Endodermal cell (in vitro differentiated cells): ENCODE results near the gene OPN3. TPM values are rescaled to one million over a fixed set of nuclear protein-coding genes. Genes with fewer than 3 reads are reported as not detected.

Experiments
- DNase-seq: peaks from one replicate; pipeline ENCODE4 v3.0.0-alpha.2; 2017
- H3K27ac ChIP-seq: 2 replicates; pipeline ENCODE4 v1.5.1; 2013; ENCODE audit warnings: mild to moderate bottlenecking, low read depth, low read length, moderate library complexity
- H3K27me3 ChIP-seq: 2 replicates; pipeline ENCODE4 v1.6.1; 2013; ENCODE audit warnings: mild to moderate bottlenecking, low read length, moderate library complexity; ENCODE audit not compliant: insufficient read depth, control insufficient read depth, poor library complexity, severe bottlenecking
- H3K36me3 ChIP-seq: 2 replicates; pipeline ENCODE4 v1.7.0; 2013; ENCODE audit warnings: mild to moderate bottlenecking, low read length, moderate library complexity; ENCODE audit not compliant: control insufficient read depth, insufficient read depth
- H3K4me1 ChIP-seq: one replicate; pipeline ENCODE4 v1.7.0; 2013; ENCODE audit warnings: low read length; ENCODE audit not compliant: control insufficient read depth, insufficient read depth
- H3K4me3 ChIP-seq: 2 replicates; pipeline ENCODE4 v1.5.1; 2013; ENCODE audit warnings: mild to moderate bottlenecking, low read length, moderate library complexity
- H3K9ac ChIP-seq: 2 replicates; pipeline ENCODE4 v1.6.1; 2013; ENCODE audit warnings: mild to moderate bottlenecking, low read length, moderate library complexity; ENCODE audit not compliant: poor library complexity, severe bottlenecking; ENCODE audit errors: extremely low read depth
- H3K9me3 ChIP-seq: 2 replicates; pipeline ENCODE4 v1.6.1; 2013; ENCODE audit warnings: mild to moderate bottlenecking, low read length, moderate library complexity; ENCODE audit not compliant: control insufficient read depth
- H3K27ac Mint-ChIP-seq: 2 replicates; pipeline ENCODE4 v1.8.0; 2020; ENCODE audit warnings: mixed read lengths
- H3K27me3 Mint-ChIP-seq: 2 replicates; pipeline ENCODE4 v1.8.0; 2021; ENCODE audit warnings: mild to moderate bottlenecking, mixed read lengths; ENCODE audit not compliant: insufficient read depth
- H3K36me3 Mint-ChIP-seq: 2 replicates; pipeline ENCODE4 v1.8.0; 2020; ENCODE audit warnings: low read depth, mixed read lengths
- H3K4me1 Mint-ChIP-seq: 2 replicates; pipeline ENCODE4 v1.8.0; 2020; ENCODE audit warnings: mixed read lengths
- H3K4me3 Mint-ChIP-seq: 2 replicates; pipeline ENCODE4 v1.8.0; 2020; ENCODE audit warnings: mild to moderate bottlenecking, moderate library complexity, mixed read lengths
- H3K9me3 Mint-ChIP-seq: 2 replicates; pipeline ENCODE4 v1.8.0; 2020; ENCODE audit warnings: mild to moderate bottlenecking, mixed read lengths
- WGBS, 2 experiments: methylation state at CpG; one replicate each; pipeline versions ENCODE4 v1.1.5 to v1.1.7; 2013; ENCODE audit warnings: missing lambda C conversion rate in 2 of 2, mixed read lengths in 1 of 2; ENCODE audit not compliant: insufficient coverage in 1 of 2, insufficient read length in 1 of 2; 5-methylcytosine and 5-hydroxymethylcytosine counted together
- total RNA-seq, 2 donors: library from RNA; stranded (reverse); fragmentation: NEBNext Ultra II Directional in 1 of 2; extraction: Animal tissue kit (Norgen Biotek cat#: 25700) in 1 of 2; gene quantifications; 2 replicates in 1 of 2; 3 replicates in 1 of 2; pipeline ENCODE4 v1.2.1, GENCODE V29; 2021
- TF ChIP-seq, protein P1 (sequence below): fragments of 200-600 bp; sonication (generic); conservative IDR thresholded peaks from 2 replicates; pipeline ENCODE4 v1.5.0; 2021; ENCODE audit warnings: antibody characterized with exemption, mild to moderate bottlenecking

OPN3 gene
- total RNA-seq, 2 donors from 2014 or later = 9.0 to 22.5 TPM

- H3K36me3 ChIP-seq = no peaks in the 10 kb centered on the region
- H3K27ac Mint-ChIP-seq = no peak overlapping the region
- H3K4me1 Mint-ChIP-seq = peaks cover 1% of the 10 kb centered on the region
- 88 to 100% methylated on average over 1 to 2 of the region's 2 CpGs for WGBS, 2 experiments
- H3K9me3 Mint-ChIP-seq = no peaks in the 10 kb centered on the region
- H3K36me3 Mint-ChIP-seq = no peaks in the 10 kb centered on the region
- TF ChIP-seq, protein P1, sequence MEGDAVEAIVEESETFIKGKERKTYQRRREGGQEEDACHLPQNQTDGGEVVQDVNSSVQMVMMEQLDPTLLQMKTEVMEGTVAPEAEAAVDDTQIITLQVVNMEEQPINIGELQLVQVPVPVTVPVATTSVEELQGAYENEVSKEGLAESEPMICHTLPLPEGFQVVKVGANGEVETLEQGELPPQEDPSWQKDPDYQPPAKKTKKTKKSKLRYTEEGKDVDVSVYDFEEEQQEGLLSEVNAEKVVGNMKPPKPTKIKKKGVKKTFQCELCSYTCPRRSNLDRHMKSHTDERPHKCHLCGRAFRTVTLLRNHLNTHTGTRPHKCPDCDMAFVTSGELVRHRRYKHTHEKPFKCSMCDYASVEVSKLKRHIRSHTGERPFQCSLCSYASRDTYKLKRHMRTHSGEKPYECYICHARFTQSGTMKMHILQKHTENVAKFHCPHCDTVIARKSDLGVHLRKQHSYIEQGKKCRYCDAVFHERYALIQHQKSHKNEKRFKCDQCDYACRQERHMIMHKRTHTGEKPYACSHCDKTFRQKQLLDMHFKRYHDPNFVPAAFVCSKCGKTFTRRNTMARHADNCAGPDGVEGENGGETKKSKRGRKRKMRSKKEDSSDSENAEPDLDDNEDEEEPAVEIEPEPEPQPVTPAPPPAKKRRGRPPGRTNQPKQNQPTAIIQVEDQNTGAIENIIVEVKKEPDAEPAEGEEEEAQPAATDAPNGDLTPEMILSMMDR = no peak
- no peak overlapping the region for H3K27ac ChIP-seq
- DNase-seq = no peak
- H3K9me3 ChIP-seq = no peaks in the 10 kb centered on the region
- H3K9ac ChIP-seq = no peak overlapping the region
- H3K27me3 Mint-ChIP-seq = no peaks in the 10 kb centered on the region
- no peaks in the 10 kb centered on the region for H3K27me3 ChIP-seq
- H3K4me1 ChIP-seq = no peaks in the 10 kb centered on the region
- no peak overlapping the region for H3K4me3 Mint-ChIP-seq
- H3K4me3 ChIP-seq = no peak overlapping the region
Measured at GRCh38 chr1:241624935-241625334, 15.2 kb downstream of the OPN3 start.

- no peaks in the 10 kb centered on the region for H3K36me3 ChIP-seq
- no peak overlapping the region for H3K27ac Mint-ChIP-seq
- no peak overlapping the region for H3K27ac ChIP-seq
- H3K27me3 ChIP-seq = no peaks in the 10 kb centered on the region
- no peak overlapping the region for H3K9ac ChIP-seq
- H3K4me3 ChIP-seq = no peak overlapping the region
- H3K4me3 Mint-ChIP-seq = no peak overlapping the region
- no peaks in the 10 kb centered on the region for H3K36me3 Mint-ChIP-seq
- H3K4me1 Mint-ChIP-seq = peaks cover 1% of the 10 kb centered on the region
- no peaks in the 10 kb centered on the region for H3K9me3 Mint-ChIP-seq
- WGBS, 2 experiments = 93 to 100% methylated on average over 1 to 5 of the region's 5 CpGs
- no peaks in the 10 kb centered on the region for H3K9me3 ChIP-seq
- no peak for DNase-seq
- TF ChIP-seq, protein P1 = no peak
- no peaks in the 10 kb centered on the region for H3K27me3 Mint-ChIP-seq
- H3K4me1 ChIP-seq = no peaks in the 10 kb centered on the region
Measured at GRCh38 chr1:241622669-241623068, 17.5 kb downstream of the OPN3 start.

- WGBS, 2 experiments = 96% methylated on average over 6 to 7 of the region's 7 CpGs
- TF ChIP-seq, protein P1 = no peak
- Histone ChIP-seq H3K36me3 (no peaks in the 10 kb centered on the region), H3K9ac (no peak overlapping the region), H3K27me3 (no peaks in the 10 kb centered on the region), H3K4me1 (no peaks in the 10 kb centered on the region), H3K27ac (no peak overlapping the region), H3K9me3 (no peaks in the 10 kb centered on the region), H3K4me3 (no peak overlapping the region)
- H3K4me3 Mint-ChIP-seq = no peak overlapping the region
- no peaks in the 10 kb centered on the region for H3K9me3 Mint-ChIP-seq
- peaks cover 3% of the 10 kb centered on the region for H3K4me1 Mint-ChIP-seq
- no peak for DNase-seq
- no peaks in the 10 kb centered on the region for H3K27me3 Mint-ChIP-seq
- no peaks in the 10 kb centered on the region for H3K36me3 Mint-ChIP-seq
- H3K27ac Mint-ChIP-seq = no peak overlapping the region
Measured at GRCh38 chr1:241617426-241617825, 22.7 kb downstream of the OPN3 start.
